ENCODE data around the gene ZW10.
"Not testable (repeated sequence)": the region's sequence is repeated elsewhere in the genome, so short reads cannot be mapped to it uniquely, and the experiment has no call there.

The ZW10 gene

DNA sequence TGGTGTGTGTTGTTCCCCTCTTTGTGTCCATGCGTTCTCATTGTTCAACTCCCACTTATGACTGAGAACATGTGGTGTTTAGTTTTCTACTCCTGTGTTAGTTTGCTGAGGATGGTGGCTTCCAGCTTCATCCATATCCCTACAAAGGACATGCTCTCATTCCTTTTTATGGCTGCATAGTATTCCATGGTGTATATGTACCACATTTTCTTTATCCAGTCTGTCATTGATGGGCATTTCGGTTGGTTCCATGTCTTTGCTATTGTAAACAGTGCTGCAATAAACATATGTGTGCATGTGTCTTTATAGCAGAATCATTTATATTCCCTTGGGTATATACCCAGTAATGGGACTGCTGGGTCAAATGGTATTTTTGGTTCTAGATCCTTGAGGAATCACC lies 10.5 kb downstream of the ZW10 start:
- DNase-seq (ENCODE audit: low read depth) = not testable (repeated sequence)

DNA sequence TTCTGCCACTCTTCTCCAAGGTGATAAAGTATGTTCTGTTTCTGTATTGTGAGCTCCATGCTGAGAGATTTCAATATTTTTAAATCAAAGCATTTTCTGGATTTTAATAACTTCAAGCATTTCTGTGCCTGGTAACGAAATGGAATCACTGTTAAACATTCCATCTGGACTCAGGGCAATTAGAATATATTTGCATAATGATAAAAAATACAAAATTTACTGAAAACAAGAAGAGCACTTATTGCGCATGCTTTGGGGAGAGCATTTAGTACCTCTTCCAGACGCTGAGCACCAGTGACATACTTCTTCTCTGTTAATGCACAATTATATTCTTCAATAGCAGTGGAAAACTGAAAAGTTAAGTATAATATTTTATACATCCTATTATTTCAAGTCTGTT lies 13.3 kb downstream of the ZW10 start:
- DNase-seq (ENCODE audit: low read depth) = no peak

DNA sequence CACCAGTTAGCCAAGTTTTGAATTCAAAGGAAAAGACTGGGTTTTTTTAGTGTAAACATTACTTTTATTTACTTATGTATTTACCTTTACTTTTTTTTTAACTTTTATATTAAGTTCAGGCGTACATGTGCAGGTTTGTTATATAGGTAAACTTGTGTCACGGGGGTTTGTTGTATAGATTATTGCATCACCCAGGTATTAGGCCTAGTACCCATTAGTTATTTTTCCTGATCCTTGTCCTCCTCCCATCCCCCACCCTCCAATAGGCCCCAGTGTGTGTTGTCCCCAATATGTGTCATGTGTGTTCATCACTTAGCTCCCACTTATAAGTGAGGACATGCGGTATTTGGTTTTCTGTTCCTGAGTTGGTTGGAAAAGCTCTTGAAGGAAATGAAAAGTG lies 20.6 kb downstream of the ZW10 start:
- DNase-seq (ENCODE audit: low read depth) = no peak

DNA sequence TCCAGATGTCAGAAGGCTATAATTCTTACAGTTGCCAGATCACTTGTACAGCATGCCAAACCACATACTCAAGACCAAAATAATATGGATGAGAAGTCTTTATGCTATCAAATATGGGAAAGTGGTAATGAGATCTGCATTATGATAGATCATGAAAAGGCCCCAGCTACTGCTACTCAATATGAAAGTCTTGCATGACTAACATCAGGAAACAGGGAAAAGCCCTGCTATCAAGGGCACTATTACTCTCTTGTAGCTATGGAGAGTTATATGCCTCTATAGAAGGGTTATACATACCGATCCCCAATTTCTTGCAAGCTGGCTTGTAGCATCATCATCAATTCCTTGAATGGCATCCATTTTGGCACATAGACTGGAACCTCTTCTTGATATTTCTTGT lies 37.2 kb downstream of the ZW10 start:
- no peak for DNase-seq (ENCODE audit: low read depth)

DNA sequence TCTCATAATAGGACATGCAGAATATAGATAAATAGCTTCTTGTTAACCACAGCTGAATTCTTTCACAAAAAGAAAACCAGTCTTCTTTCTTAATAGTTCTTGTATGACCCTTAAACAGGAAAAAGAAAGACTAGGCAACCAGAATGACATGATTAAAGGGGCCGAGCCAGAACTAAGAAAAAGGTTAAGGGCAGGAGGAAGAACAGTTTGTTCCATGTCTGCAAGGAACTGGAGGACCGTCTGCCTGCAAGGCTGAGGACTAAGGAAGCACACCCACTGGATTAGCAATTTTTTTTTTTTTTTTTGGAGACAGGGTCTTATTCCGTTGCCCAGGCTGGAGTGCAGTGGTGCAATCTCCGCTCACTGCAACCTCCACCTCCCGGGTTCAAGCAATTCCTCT lies 41.4 kb downstream of the ZW10 start:
- DNase-seq (ENCODE audit: low read depth) = no peak

DNA sequence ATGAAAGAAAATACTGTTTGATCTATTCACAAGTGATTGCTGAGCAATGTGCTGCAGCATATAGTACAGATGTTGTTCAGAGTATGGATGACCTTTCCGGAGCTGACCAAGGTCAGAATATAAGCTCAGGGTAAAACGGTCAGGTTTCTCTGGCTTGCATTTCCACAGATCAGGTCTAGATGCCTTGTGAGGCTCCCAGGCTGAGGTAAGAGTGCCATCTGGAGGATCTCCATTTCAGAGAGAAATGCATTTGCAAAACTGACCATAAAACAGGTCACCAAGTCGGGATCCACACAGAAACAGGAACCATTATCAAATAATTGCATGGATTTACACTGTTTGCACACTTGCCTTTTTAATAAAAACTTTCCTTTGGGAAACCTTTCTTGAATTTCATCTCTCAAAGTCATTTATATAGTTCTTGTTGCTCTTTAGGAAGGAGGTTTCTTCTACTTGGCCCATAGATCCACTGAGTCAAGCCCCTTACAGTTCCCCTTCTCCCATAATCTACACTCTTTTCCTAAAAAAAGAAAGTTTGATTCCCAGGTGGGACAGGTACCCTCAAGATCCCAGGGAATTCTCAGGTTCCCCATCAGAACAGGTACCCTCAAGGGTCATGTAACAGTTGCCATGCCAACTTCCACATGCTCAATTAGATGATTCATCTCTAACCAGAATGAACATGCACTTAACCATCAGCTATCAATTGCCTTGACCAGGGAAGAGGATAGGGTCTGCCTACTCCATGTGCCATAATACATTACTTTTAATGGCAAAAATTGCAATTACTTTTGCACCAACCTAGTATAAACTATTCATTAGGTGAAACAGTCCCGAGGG lies 42.4 kb downstream of the ZW10 start:
- DNase-seq (ENCODE audit: low read depth) = no peak

DNA sequence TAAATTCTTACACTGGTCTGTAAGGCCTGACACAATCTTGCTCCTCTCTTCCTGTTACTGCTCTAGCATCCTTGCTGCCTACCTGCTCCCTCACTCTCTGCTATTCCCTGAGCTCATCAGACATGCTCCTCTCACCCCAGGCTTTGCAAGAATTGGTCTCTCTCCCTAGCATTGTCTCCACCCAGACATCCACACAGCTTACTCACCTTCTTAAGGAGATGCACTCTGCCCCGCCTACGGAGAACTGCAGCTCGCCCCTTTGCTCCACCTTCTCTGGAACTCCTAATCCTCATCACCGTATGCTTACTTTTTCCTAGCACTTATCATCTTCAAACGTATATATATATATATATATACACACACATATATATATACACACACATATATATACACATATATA lies 44.0 kb downstream of the ZW10 start:
- no peak for DNase-seq (ENCODE audit: low read depth)

DNA sequence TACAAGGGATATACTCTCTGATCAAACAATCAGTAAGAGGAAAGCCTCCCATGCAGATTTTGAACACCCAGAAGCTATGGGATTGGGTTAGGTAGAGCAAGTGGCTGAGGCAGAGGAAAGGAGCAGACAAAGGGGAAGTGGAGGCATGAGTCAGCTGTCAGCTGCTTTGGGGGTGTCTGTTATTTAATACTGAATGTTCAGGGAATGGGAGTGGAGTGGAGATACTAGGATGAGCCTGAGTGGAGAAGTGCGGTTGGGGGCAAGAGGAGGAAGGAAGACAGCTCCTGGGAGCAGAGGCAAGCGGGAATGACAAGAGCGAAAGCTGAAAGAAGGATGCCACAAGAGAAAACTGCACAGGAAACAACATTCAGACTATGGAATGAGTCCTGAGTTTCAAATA lies 44.7 kb downstream of the ZW10 start:
- DNase-seq (ENCODE audit: low read depth) = no peak

DNA sequence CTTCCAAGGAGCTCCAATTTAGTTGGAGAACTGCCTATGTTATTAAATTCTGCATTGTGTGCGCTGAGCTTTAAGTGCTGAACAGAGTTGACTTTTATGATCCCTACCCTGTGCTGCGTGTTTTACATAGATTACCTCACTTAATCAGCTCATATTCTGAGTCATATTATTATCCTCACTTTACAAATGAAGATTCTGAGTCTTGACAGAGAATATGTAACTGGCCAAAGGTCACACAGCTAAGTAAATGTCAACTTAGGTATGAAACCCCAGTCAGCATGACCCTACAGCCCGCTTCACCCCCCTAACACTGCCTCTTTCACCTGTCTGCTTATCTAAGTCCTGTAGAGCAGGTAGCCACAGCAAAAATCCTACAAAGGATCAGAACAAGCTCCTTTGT lies 47.6 kb downstream of the ZW10 start:
- DNase-seq (ENCODE audit: low read depth) = no peak

DNA sequence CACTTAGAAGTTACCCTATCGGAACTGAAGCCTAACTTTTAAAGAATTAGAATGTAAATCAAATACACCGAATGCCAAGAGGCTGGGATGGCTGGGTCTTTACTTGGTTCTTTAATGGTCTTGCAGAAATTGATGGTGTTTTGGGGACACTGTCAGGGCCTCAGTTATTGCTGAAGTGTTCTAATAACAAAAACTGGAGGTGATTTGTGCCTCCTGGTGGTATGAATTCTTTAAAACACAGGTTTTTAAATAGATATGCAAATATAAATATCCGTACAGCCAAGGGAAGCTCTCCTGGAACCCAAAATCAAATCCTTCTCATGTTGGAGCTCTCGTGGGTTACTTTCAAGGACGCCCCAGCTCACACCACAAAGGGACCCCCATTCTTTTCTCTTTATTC lies 48.1 kb downstream of the ZW10 start:
- no peak for DNase-seq (ENCODE audit: low read depth)

DNA sequence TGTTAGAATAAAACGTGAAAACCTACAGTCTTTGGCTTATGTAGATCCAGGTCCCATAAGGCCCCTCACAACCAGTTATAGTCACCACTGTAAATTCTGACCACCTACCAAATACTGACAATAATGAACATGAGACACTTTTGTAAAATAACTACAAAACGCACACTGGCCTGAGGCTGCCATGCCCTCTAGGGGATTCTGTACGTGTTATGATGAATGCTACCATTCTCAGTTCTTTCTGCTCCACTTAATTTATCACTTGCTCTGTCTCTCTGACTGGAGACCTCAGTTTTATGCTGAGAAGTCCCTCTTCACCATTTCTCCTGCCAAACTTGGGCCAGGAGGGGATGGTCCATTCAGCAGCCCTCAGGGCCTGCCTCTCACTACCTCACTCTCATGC lies 48.7 kb downstream of the ZW10 start:
- DNase-seq (ENCODE audit: low read depth) = no peak

DNA sequence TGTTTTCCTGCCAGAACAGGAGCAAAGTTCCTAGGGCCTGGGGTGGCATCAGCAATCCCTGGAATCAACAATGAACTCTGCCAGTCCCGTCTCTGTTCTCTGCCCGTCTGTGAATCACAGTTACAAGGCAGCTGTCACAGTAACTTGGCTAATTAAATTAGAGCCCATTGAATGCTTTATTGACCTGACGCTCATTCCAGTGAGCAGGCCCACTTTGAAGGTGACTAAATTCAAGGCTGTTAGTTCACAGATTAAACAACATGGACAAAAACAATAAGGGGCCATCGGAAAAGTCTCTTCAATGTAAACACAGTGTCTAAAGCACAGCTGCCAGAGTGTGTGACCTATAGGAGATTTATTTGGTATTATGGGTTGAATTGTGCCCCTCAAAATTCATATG lies 49.7 kb downstream of the ZW10 start:
- no peak for DNase-seq (ENCODE audit: low read depth)

DNA sequence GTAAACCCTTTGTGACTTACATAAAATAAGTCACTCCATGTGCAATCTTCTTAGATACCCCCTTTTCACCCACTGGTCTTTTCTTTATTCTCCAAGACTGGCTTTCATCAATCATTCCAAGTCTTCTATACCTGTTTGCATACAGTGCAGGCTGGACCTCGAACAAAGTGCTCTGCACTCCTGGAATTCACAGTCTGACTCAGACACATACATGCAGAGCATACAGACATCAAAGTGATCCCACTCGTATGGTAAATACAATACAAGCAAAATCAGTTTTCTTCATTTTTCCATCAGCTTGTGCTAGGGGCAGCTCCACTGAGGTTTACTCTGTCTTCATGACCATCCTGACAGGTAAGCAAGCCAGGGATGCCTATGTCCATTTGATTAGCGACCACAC lies 50.6 kb downstream of the ZW10 start:
- DNase-seq (ENCODE audit: low read depth) = no peak

DNA sequence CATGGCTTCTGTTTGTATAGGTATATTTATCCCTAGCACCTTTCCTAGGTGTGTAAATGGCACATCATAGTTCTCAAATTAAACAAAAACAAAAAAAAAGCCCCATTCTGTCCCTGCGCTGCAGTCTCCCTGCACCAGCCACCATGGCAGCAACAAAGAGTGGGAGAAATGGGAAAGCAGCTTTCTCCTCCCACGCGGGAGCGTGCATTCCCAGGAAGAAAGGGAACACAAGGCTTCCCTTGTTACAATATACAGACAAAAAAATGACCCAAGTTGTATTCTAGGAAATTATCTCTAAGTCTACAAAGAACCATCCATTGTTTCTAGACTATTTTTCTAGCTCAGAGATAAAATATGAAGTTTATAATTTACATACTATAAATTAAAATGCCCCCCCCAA lies 51.3 kb downstream of the ZW10 start:
- DNase-seq (ENCODE audit: low read depth) = no peak

DNA sequence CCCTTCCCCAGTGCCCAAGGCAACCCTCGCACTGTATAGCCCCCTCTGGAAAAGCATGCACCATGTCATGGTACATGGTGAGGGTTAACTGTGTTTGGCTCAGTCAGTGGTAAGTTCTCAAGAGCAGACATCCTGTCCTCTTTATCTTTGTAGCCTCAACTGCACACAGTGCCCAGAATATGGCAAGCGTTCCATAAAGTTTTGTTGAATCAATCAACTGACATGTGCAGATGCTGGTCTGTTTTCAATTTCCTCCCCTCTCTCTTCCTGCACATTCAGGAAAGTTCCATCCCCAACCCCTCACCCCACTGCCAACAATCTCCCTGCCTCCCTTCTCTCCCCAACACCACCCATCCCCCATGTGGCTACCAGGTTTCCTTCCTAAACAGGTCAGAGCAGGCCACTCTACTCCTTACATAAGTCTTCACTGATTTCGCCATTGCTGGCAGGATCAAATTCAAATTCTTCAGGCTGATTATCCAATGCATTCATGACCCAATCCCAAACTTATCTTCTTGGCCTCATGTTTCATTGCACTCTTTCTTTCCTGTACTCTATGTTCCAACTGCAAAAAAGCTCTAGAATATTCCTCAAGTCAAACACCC lies 51.9 kb downstream of the ZW10 start:
- no peak for DNase-seq (ENCODE audit: low read depth)

DNA sequence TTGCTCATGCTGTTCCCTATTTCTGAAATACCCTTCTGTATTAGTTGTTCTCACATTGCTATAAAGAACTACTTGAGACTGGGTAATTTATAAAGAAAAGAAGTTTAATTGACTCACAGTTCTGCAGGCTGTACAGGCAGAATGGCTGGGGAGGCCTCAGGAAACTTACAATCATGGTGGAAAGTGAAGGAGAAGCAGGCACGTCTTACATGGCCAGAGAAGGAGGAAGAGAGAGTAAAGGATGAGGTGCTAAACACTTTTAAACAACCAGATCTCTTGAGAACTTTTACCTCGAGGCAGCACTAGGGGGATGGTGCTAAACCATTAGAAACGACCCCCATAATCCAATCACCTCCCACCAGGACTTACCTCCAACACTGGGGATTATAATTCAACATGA lies 53.0 kb downstream of the ZW10 start:
- DNase-seq (ENCODE audit: low read depth) = not testable (repeated sequence)

DNA sequence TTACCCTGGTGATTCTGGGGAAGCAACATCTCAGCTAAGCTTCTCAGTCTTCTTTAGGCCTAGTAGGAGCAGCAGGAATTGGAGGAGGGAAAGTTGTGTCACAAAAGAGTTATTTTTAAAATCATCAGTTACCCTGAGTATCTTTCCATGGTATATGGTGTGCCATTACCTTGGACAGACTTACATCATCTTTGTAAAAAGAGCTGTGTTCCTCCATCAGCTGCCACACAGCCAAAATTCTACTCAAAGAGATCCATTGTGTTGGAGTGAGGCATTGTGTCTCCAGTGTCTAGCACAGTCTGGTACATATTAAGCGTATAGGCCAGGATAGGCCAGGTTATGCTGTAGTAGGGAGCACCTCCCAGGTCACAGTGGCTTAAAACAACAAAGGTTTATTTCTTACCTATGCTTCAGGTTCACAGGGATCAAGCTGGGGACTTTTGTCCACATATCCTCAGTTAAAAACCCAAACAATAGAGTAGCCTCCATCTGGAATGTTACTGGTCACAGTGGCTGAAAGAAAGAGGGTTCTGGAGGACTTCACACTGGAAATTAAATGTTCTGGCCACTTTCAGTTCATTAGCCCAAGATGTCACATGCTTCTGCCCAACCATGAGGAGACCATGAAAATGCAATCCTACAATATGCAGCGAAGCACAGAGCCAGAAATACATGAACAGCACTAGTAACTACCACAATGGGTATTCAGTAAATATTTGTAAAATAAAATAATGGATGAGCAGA lies 57.4 kb downstream of the ZW10 start:
- no peak for DNase-seq (ENCODE audit: low read depth)

DNA sequence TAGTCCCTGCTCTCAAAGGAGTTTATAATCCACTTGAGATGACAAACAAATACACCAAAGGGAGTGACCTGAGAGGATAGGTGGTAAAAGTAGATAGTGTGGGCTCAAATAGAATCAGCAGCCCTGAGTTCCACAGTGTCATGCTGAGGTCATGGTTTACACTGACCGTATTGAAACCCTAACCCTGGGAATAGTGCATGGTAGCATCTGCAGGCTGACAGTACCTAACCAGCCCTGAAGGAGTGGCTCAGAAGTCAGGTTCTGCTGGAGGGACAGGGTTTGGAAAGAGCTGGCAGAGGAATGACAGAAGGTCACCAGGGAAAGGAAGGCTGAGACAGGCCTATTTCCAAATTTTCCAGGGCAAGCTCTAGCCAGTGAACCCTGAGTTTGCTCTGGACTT lies 58.2 kb downstream of the ZW10 start:
- DNase-seq (ENCODE audit: low read depth) = no peak

DNA sequence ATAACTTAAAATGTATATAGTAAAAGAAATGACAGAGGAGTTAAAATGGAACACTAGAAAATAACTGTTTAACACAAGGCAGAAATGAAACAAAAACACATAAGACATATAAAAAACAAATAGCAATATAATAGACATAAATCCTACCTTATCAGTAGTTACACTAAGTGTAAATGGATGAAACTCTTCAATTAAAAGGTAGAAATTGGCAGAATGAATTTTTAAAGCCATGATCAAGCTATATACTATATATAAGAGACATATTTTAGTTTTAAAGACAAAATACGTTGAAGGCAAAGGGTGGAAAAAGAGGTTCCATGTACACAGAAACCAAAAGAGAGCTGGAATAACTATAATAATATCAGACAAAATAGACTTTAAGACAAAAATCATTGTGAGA lies 62.5 kb downstream of the ZW10 start:
- DNase-seq (ENCODE audit: low read depth) = no peak

DNA sequence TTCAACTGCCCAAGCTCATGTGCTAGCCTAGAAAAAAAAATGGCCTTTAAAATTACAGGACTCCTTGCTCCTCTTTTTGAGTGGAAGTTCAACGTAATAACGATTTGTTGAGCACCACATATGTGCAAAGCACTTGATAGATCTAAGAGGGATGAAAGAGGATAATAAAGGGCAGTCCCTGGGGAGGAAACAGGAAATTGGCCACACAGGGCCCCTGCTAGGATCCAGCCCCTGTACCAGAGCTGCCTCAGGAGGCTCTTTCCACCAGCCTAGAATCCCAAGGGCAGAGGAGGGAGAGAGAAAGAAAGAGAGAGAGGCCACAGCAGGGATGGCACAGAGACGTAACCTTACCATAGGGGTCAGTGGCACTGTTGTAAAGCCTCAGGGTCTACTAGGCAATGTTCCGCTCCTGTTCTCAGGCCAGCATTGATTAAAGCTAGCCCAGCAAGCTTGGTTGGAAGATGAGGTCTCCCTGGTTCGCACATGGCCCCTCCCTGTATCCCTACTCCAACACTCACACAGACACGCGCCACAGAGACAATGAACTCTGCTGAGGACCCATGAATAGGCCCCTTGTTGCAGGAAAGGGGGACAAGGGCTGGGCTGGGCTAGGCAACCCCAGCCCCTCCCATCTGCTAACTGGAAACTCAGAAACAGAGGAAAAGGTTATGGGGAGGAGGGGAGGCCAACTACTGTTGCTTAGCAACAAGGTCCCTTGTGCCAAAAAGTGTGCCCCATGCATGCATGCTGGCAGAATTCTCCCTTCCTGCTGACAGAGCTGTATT lies 67.4 kb downstream of the ZW10 start, which contains the start of gene TMPRSS5:
Gene TMPRSS5, minus strand, starts transcription at position 438 of the 785 bp plus-strand sequence. Its CDS starts 84 bp downstream, at position 354.
- DNase-seq (ENCODE audit: low read depth) = no peak

DNA sequence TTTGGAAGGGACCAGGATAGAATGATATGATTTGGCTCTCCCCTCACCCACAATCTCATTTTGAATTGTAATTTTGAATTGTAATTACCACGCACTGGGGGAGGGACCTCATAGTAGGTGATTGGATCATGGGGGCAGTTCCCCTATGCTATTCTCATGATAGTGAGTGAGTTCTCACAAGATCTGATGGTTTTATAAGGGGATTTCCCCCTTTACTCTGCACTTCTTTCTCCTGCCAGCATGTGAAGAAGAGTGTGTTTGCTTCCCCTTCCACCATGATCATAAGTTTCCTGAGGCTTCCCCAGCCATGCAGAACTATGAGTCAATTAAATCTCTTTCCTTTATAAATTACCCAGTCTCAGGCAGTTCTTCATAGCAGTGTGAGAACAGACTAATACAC lies 69.9 kb downstream of the ZW10 start:
- not testable (repeated sequence) for DNase-seq (ENCODE audit: low read depth)

DNA sequence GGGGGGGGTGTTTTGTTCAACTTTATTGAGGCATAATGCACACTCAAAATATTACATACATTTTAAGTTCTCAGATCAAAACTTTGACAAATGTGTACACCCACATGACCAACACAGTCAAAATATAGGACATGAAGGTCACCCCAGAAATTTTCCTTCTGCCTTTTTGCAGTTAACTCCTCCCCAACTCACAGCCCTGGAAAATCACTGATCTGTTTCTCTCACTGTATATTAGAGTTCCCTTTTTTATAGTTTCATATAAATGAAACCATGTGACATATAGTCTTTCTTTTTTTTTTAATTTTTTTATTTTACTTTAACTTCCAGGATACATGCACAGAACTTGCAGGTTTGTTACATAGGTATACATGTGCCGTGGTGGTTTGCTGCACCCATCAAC lies 72.0 kb downstream of the ZW10 start:
- DNase-seq (ENCODE audit: low read depth) = no peak

All from T follicular helper cell (primary cell).